Stimulated activated CD8-positive, alpha-beta memory T cell treated with anti-CD3 and anti-CD28 coated beads, Interleukin-4, amount 100 ng/mL, for 24 hours (primary cell): ENCODE measurements around the gene GRB10.

ENCODE experiments used
- DNase-seq: peaks from one replicate; pipeline ENCODE4 v3.0.0-alpha.2; 2020; ENCODE audit warnings: low read depth

Gene GRB10

GRCh38 chr7:50782375-50783208 is at the start of gene GRB10:
GRB10 (minus strand) TSS chr7:50782896; CDS start chr7:50732322, 50,574 bp downstream.
- DNase-seq: no peak

GRCh38 chr7:50828801-50829200 is 46.1 kb upstream of the GRB10 start:
- DNase-seq: no peak

GRCh38 chr7:50828116-50828515 is 45.4 kb upstream of the GRB10 start:
- no peak for DNase-seq

- no peak for DNase-seq
These were observed 44.6 kb upstream of the GRB10 start for GRCh38 chr7:50827281-50827680.

- no peak for DNase-seq
These were observed 43.9 kb upstream of the GRB10 start for GRCh38 chr7:50826371-50827172.

DNA sequence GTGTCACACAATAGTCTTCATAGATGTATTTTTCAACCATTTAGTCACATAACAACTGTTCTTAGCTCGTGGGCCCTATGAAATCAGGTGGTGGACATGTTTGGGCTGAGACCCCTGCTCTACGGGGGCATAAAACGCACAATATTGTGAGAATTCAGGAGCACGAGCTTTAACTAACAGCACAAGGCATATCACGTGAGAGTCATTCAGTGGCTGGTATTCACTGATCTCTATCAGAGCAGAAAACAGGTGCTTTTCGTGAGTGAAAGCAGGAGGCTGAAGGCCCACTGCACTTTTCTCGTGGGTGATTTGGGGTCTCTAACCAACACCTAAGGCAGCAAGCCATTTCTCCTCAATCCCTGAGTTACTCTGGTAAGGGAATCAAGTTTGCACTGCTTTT is 42.8 kb upstream of the GRB10 start:
- no peak for DNase-seq

- no peak for DNase-seq
These were observed 42.2 kb upstream of the GRB10 start for GRCh38 chr7:50824882-50825281.

- DNase-seq: no peak
These were observed 40.0 kb upstream of the GRB10 start for GRCh38 chr7:50822706-50823105.

DNA sequence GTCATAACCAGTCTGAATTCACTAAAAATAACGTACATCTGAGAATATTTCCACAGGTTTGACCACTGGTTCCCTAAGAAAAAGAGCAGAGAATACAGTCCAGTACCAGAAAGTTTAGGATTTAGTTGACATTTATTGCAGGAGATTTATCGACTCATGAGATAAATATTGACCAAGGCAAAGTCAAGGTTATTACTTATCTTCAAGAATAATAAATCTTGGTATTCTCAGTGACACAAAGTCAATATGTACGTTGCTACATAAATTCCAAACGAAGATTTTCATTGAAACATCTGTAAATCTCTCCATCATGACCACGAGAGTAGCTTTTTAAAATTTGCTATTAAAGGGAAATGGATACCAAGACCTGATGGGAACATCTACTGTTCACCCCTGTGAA is 39.4 kb upstream of the GRB10 start:
- DNase-seq: no peak

DNA sequence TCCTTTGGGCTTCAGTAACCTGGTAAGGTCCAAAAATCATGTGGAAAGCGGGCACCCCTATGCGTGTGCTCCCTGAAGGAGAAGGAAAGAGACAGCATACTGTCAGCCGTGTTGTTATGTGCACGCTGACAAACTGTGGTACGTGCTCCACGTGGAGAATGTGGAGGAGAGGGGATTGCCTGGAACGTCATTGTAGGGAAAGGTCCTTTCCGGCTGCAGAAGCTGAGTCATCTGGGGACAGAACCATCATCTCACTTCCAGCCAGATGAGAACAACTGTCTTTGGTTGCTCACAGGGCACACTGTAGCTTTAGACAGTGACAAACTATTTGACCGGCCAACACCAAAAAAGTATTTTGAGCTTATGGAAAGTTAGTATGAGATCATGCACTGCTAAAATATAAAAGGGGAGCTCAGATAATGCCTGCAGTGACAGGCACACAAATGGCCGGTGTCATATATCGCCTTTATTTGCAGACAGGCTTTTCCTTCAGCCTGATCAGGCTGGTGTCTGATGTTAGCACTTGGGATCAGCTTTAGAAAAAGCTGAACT is 38.8 kb upstream of the GRB10 start:
- DNase-seq: no peak

GRCh38 chr7:50818324-50818723 is 35.6 kb upstream of the GRB10 start:
- no peak for DNase-seq

DNA sequence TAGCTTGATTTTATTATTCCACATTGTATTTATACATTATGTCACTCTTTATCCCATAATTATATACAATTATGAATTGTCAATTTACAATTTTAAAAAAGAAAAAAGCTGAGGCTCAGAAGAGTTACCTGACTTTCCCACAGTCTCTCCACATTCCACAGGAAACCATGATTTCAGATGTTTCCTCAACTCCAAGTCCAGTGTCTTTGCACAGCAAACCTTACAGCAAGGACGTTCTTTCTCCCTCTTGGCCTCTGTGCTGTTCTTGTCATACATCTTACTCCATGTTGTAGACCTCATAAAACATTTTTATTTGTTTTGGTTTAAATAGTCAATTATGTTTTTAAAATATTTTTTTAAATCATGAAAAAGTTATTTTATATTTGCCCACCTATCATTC is 34.9 kb upstream of the GRB10 start:
- DNase-seq: no peak

- no peak for DNase-seq
These were observed 32.4 kb upstream of the GRB10 start for GRCh38 chr7:50815138-50815537.

DNA sequence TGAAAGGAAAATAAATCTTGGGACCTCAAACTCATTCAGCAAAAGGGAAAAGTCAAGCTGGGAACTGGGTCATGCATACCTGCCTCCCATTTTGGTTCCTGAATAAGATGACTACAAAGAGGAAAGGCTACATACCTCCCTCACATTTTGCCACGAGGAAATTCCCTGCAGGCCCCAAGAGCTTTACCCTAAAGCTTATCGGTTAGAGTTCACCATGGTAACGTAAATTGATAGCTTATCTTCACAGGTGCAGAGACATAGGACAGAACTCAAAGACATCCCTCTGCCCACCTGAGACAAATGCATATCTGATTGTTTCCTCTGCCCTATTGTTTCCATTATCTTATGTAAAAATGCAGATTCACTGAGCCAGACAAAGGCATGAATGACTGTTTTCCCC is 31.5 kb upstream of the GRB10 start:
- DNase-seq: no peak

DNA sequence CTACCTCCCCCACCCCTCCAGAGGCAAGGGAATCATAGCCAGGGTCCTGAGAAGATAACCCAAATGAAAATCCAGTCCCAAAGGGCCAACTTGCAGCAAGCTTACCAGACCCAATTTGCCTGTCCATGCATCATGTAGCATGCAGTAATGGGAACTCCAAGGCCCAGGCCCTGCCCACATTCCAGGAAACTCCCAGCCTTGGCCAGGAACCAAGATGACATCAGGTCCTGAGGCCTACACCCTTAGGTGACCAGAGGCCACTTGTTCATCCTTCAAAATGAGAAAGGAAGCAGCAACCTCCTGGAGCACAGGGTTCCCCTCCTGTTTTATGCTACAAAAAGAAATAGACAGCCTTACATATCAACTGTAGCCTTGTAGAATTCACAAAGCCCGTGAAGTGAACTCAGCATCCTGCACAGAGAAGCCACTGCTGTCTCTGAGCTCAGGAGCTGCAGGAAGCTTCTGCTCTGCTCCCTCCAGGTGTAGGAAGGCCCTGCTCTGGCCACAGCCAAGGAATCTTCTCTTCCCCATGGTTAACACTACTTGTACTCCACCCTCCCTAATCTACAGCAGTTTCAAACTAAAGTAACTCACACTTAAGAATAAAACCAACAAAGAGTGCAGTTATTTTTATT is 30.3 kb upstream of the GRB10 start:
- no peak for DNase-seq

GRCh38 chr7:50812094-50812493 is 29.4 kb upstream of the GRB10 start:
- no peak for DNase-seq

DNA sequence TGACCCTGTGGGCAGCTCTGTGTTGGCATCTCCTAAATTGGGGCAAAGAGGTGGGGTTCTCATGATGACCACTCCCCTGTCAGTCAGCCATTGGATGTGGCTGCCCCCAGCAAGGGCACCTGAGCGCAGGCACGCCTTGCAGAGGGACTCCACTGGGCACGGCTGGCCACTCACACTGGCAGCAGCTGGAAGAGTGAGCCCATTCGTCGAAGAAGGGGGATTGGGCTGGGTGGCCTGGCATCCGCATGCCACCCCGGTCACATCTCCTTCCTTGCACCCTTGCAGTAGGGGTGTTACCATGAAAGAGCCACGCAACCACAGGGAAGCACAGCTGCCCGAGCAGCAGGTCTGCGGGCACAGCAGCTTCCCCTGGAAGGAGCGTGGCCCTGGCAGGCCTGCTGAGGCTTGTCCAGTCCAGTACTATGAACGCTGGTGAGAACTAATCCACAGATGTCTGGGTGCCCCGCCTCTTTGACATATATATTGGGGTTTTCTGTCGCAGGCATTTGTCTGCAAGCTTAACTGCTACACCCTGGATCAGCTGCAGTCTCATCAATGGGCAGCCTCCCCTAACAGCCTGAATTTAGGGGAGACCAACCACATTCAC is 25.7 kb upstream of the GRB10 start:
- DNase-seq: no peak

DNA sequence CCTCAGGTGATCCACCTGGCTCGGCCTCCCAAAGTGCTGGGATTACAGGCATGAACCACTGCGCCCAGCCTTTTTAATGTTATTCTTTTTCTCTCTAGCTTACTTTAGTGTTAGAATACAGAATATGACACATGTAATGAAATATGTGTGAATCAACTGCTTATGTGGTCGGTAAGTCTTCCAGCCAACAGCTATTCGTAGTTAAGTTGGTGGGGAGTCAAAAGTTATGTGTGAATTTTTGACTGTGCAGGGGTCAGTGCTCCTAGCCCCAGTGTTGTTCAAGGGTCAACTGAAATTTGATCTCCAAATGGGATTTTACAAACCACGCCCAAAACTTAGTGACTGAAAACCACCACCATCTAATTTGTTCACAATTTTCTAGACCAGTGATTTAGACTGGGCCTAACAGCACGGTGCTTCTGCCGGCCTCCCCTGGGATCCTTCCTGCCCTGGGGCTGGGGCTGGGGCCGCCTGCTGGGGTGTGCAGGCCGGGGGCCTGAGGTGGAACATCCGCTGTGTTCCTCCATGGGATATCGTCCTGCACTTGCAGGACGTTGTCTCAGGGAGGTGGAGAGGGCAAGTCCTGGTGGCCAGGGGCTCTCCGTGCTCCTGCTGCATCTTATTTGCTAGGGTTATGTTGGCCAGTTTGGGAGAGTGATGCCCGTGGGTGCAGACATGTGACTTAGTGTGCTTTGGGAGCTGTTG is 24.5 kb upstream of the GRB10 start:
- no peak for DNase-seq

DNA sequence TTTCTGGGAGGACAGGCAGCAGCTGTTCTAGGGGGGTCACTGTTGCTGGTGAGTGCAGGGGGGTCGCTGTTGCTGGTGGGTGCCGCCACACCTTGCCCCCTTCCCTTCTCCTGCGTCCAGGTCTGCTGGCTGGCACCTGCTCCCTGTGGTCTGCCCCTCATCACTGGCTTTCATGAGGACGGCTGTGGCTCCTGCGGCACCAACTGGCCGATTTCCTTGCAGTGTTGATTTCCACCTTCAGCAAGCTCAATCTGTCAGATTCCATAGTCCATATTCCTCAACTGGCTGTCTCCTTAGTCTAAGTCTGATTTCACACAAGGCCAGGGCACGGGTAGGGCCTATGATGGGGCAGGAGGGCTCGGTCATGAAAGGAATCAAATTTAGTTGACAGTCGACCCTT is 23.4 kb upstream of the GRB10 start:
- no peak for DNase-seq

DNA sequence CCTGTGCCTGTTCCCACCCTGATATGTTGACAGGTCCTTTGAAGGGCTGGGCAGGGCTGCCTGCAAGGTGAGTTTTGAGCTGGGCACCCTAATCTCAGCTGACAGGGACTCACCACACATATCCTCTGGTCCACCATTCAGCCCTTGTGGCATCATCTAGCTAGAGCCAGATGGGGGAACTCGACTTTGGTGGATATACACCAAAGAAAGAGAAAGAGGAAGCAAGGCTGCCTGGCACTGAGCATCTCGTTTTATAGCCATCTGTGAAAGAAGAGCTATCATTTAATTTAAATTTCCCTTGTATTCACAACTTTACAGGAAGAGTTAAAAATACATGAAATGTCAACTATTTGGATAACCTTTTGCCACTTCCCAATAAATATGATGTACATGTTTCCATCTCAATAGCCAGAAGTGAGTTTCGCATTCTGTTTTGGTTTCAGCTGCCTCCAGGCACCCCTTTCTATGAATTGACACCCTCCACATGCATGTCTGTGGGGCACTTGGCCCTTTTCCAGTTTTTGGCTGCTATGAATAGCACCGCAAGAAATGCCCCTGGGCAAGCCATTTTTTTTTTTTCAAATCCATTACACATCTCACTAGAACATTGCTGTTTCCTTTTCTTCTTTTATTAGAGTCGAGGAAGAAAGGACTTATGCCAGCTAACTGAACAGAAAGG is 22.9 kb upstream of the GRB10 start:
- DNase-seq: no peak
